Osteoblast (primary cell): ENCODE data around the gene TYR. TPM values are rescaled to one million over a fixed set of nuclear protein-coding genes. Genes with fewer than 3 reads are reported as not detected.
"Not testable (repeated sequence)": the region's sequence is repeated elsewhere in the genome, so short reads cannot be mapped to it uniquely, and the experiment has no call there.

Experiments
- DNase-seq: peaks from one replicate; pipeline ENCODE4 v3.0.0; 2011; ENCODE audit warnings: low spot score, mixed read lengths; ENCODE audit not compliant: insufficient read length; ENCODE audit errors: missing footprints
- H2AFZ ChIP-seq: 2 replicates; pipeline ENCODE4 v1.6.0; 2011; ENCODE audit warnings: mild to moderate bottlenecking, low read length
- H3K27ac ChIP-seq: 2 replicates; pipeline ENCODE4 v1.5.1; 2011; ENCODE audit warnings: mild to moderate bottlenecking, low read depth, low read length, moderate library complexity
- H3K27me3 ChIP-seq: 2 replicates; pipeline ENCODE4 v1.6.0; 2012; ENCODE audit warnings: mild to moderate bottlenecking, control low read depth, inconsistent platforms, low read length, moderate library complexity; ENCODE audit not compliant: insufficient read depth
- H3K36me3 ChIP-seq: 2 replicates; pipeline ENCODE4 v1.5.1; 2011; ENCODE audit warnings: mild to moderate bottlenecking, low read length, control low read depth, moderate library complexity; ENCODE audit not compliant: insufficient read depth
- H3K4me1 ChIP-seq: 2 replicates; pipeline ENCODE4 v1.5.1; 2011; ENCODE audit warnings: mild to moderate bottlenecking, low read length, control low read depth, moderate library complexity; ENCODE audit not compliant: insufficient read depth
- H3K4me2 ChIP-seq: 2 replicates; pipeline ENCODE4 v1.6.0; 2011; ENCODE audit warnings: mild to moderate bottlenecking, low read length; ENCODE audit not compliant: insufficient read depth
- H3K4me3 ChIP-seq: fragments of 200-600 bp; sonication (generic); 3 replicates; pipeline ENCODE4 v1.5.1; 2012; ENCODE audit warnings: mild to moderate bottlenecking, low read length, inconsistent platforms; ENCODE audit not compliant: insufficient read depth
- H3K79me2 ChIP-seq: 2 replicates; pipeline ENCODE4 v1.6.0; 2012; ENCODE audit warnings: mild to moderate bottlenecking, low read length, control low read depth, inconsistent platforms; ENCODE audit not compliant: insufficient read depth
- H3K9me3 ChIP-seq: 2 replicates; pipeline ENCODE4 v1.5.1; 2011; ENCODE audit warnings: low read depth, low read length, control low read depth
- H4K20me1 ChIP-seq: 2 replicates; pipeline ENCODE4 v1.6.0; 2012; ENCODE audit warnings: mild to moderate bottlenecking, low read length, control low read depth; ENCODE audit not compliant: insufficient read depth
- CTCF ChIP-seq: IDR thresholded peaks from 2 replicates; pipeline ENCODE4 v1.5.1; 2011; ENCODE audit warnings: mild to moderate bottlenecking, low read depth, low read length, moderate library complexity; ENCODE audit errors: extremely low read depth
- total RNA-seq: library from RNA; depleted of rRNA; stranded (reverse); fragments of >200 nt; gene quantifications from 2 replicates; pipeline ENCODE4 v1.2.3, GENCODE V29; 2012

The TYR gene
- total RNA-seq, 1 donor = not detected

DNA sequence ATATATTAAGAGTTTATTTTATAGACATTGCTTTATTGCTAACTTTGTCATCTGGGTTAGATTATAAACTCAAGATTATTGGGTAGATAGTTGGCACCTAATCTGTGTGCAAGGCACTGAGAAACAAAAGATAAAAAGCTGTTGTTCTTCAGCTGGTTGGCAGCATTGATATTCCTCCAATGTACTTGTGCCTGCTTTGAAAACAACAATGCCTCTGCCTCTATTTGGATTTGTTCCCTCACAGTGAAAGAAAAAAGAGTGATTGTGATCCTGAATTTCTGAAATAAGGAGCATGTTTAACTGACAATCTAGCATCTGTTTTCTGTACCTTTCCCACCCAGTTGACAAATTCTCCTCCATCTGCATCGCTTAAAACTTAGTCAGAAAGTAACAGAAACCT lies 98.3 kb downstream of the TYR start:
- Histone ChIP-seq H3K27me3 (no peaks in the 10 kb centered on the region), H3K4me2 (no peak overlapping the region), H4K20me1 (no peaks in the 10 kb centered on the region), H3K4me1 (no peaks in the 10 kb centered on the region), H3K9me3 (no peaks in the 10 kb centered on the region), H2AFZ (no peak overlapping the region), H3K79me2 (no peaks in the 10 kb centered on the region), H3K4me3 (no peak overlapping the region), H3K36me3 (no peaks in the 10 kb centered on the region), H3K27ac (no peak overlapping the region)
- no peak for DNase-seq
- TF ChIP-seq CTCF = no peak

DNA sequence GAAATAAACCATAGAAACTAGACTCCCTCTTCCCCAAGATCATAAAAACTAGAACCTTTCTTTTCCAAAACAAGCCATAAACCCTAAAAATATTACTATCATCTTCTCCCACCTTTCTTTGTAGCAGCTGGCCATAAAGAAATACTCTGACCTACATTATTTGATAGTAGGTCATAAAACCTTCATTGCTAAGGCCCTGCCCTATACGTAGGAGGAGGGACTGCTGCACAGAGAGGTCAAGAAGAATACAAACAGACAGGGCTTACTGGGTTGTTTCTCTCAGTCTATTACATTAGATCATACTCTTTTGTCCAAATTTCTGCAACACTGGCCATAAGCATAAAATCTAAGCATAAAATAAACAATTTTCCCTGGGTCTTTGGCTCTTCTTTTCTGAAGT lies 101.5 kb downstream of the TYR start:
- TF ChIP-seq CTCF = no peak

GRCh38 chr11:89281032-89281677 lies 103.5 kb downstream of the TYR start:
- H2AFZ ChIP-seq, H3K4me1 ChIP-seq, H3K79me2 ChIP-seq, H3K4me3 ChIP-seq, H4K20me1 ChIP-seq, H3K9me3 ChIP-seq, H3K4me2 ChIP-seq, H3K36me3 ChIP-seq, H3K27ac ChIP-seq, DNase-seq, H3K27me3 ChIP-seq: not testable (repeated sequence)

More for the DNA sequence above, 101.5 kb downstream of the TYR start:
- H3K36me3 ChIP-seq = no peaks in the 10 kb centered on the region
- H3K4me1 ChIP-seq = no peaks in the 10 kb centered on the region
- no peak overlapping the region for H3K4me2 ChIP-seq
- no peaks in the 10 kb centered on the region for H3K79me2 ChIP-seq
- H2AFZ ChIP-seq = no peak overlapping the region
- no peaks in the 10 kb centered on the region for H4K20me1 ChIP-seq
- no peak overlapping the region for H3K27ac ChIP-seq
- no peaks in the 10 kb centered on the region for H3K9me3 ChIP-seq
- H3K27me3 ChIP-seq = no peaks in the 10 kb centered on the region
- no peak for DNase-seq
- H3K4me3 ChIP-seq = no peak overlapping the region

GRCh38 chr11:89286601-89287000 lies 108.9 kb downstream of the TYR start:
- H3K36me3 ChIP-seq, H3K9me3 ChIP-seq, H3K4me1 ChIP-seq, H4K20me1 ChIP-seq, H3K27me3 ChIP-seq, H3K4me3 ChIP-seq, H3K4me2 ChIP-seq, H3K27ac ChIP-seq, DNase-seq, H2AFZ ChIP-seq, H3K79me2 ChIP-seq: not testable (repeated sequence)

DNA sequence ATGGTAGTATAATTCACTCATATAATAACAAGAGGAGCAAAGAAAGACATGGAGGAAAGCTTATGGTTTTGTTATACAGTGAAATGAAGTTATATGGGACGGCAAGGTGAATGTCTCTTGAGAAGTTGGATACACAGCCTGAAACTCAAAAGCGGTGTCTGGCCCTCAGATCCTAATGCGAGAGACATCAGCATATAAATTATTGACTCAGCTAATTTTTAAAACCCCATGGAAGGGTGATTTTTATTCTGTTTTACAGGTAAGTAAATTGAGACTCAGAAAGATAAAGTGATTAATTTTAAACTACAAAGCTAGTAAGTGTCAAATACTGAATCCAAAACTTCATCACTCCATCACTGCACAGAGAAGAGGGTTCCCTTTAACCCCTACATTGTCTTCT lies 110.3 kb downstream of the TYR start:
- DNase-seq, H2AFZ ChIP-seq, H3K4me1 ChIP-seq, H3K4me3 ChIP-seq, H3K27me3 ChIP-seq, H3K27ac ChIP-seq, H3K9me3 ChIP-seq, H3K36me3 ChIP-seq, H3K79me2 ChIP-seq, H4K20me1 ChIP-seq, H3K4me2 ChIP-seq: not testable (repeated sequence)
